ENCODE results near the gene NMD3. TPM values are rescaled to one million over a fixed set of nuclear protein-coding genes. Genes with fewer than 3 reads are reported as not detected.
"Not testable (repeated sequence)": the region's sequence is repeated elsewhere in the genome, so short reads cannot be mapped to it uniquely, and the experiment has no call there.

The NMD3 gene
- polyA plus RNA-seq (2014; cell fraction: cytosol; rRNA removed), result 41.7 and 50.7 TPM in 2 replicates
- polyA plus RNA-seq (2014; cell fraction: nucleus; rRNA removed), result 39.4 and 44.1 TPM in 2 replicates

GRCh38 chr3:161220850-161221753, at the start of gene NMD3:
Gene NMD3 (plus strand): TSS chr3:161221311. CDS start chr3:161222014, 703 bp downstream.
- DNase-seq (ENCODE audit: low spot score), result peak; percentile 96

GRCh38 chr3:161171639-161172552, 49.2 kb upstream of the NMD3 start:
- DNase-seq (ENCODE audit: low spot score), result no peak

GRCh38 chr3:161175506-161175905, 45.6 kb upstream of the NMD3 start:
- DNase-seq (ENCODE audit: low spot score), result no peak

GRCh38 chr3:161177991-161178390, 43.1 kb upstream of the NMD3 start:
- no peak for DNase-seq (ENCODE audit: low spot score)

- not testable (repeated sequence) for DNase-seq (ENCODE audit: low spot score)
These were observed 39.7 kb upstream of the NMD3 start for GRCh38 chr3:161181371-161181770.

- DNase-seq (ENCODE audit: low spot score), result no peak
These were observed 34.1 kb upstream of the NMD3 start for GRCh38 chr3:161187046-161187445.

GRCh38 chr3:161197855-161198850, 23.0 kb upstream of the NMD3 start:
- DNase-seq (ENCODE audit: low spot score), result no peak

GRCh38 chr3:161199926-161200325, 21.2 kb upstream of the NMD3 start:
- DNase-seq (ENCODE audit: low spot score), result no peak

GRCh38 chr3:161203485-161204098, 17.5 kb upstream of the NMD3 start:
- DNase-seq (ENCODE audit: low spot score), result no peak

- DNase-seq (ENCODE audit: low spot score), result no peak
These were observed 12.2 kb upstream of the NMD3 start for GRCh38 chr3:161208931-161209330.

GRCh38 chr3:161212171-161212771, 8.8 kb upstream of the NMD3 start:
- DNase-seq (ENCODE audit: low spot score), result peak; percentile 27

GRCh38 chr3:161212906-161213305, 8.2 kb upstream of the NMD3 start:
- DNase-seq (ENCODE audit: low spot score), result no peak

GRCh38 chr3:161213644-161214043, 7.5 kb upstream of the NMD3 start:
- DNase-seq (ENCODE audit: low spot score), result no peak

GRCh38 chr3:161215185-161215584, 5.9 kb upstream of the NMD3 start:
- no peak for DNase-seq (ENCODE audit: low spot score)

GRCh38 chr3:161217496-161217895, 3.6 kb upstream of the NMD3 start:
- no peak for DNase-seq (ENCODE audit: low spot score)

- no peak for DNase-seq (ENCODE audit: low spot score)
These were observed 1.6 kb upstream of the NMD3 start for GRCh38 chr3:161219495-161219894.

GRCh38 chr3:161221806-161222600, 892 bp downstream of the NMD3 start:
- DNase-seq (ENCODE audit: low spot score), result peak; percentile 19

- no peak for DNase-seq (ENCODE audit: low spot score)
These were observed 1.6 kb downstream of the NMD3 start for GRCh38 chr3:161222662-161223061.

- DNase-seq (ENCODE audit: low spot score), result no peak
These were observed 3.7 kb downstream of the NMD3 start for GRCh38 chr3:161224786-161225185.

Measured in SK-N-DZ (cell line).